Spleen (tissue), 11 donors: ENCODE results near the gene RING1. TPM values are rescaled to one million over a fixed set of nuclear protein-coding genes. Genes with fewer than 3 reads are reported as not detected.

ENCODE experiments used
- DNase-seq: peaks from one replicate; pipeline ENCODE4 v3.0.0-alpha.2; 2020
- H3K27ac ChIP-seq, 8 donors: fragments of 200-600 bp; sonication (generic) in 7 of 8; 1 replicate in 4 of 8; 2 replicates in 4 of 8; pipeline versions ENCODE4 v1.5.0 to v1.8.0; 2016 to 2021; ENCODE audit warnings: inconsistent platforms in 4 of 8, mild to moderate bottlenecking in 4 of 8, moderate library complexity in 1 of 8
- H3K27me3 ChIP-seq, 7 donors: fragments of 200-600 bp; sonication (generic) in 6 of 7; replicated peaks in 1 of 7; 1 replicate in 4 of 7; 2 replicates in 3 of 7; pipeline versions ENCODE4 v1.5.0 to v1.8.0; 2016 to 2021; ENCODE audit warnings: inconsistent platforms in 3 of 7, mild to moderate bottlenecking in 1 of 7
- H3K36me3 ChIP-seq, 6 donors: fragments of 200-600 bp; sonication (generic) in 5 of 6; 1 replicate in 4 of 6; 2 replicates in 2 of 6; pipeline versions ENCODE4 v1.5.0 to v1.8.0; 2016 to 2021; ENCODE audit warnings: inconsistent platforms in 2 of 6
- H3K4me1 ChIP-seq, 6 donors: fragments of 200-600 bp; sonication (generic) in 5 of 6; 1 replicate in 3 of 6; 2 replicates in 3 of 6; pipeline versions ENCODE4 v1.5.0 to v1.8.0; 2016 to 2021; ENCODE audit warnings: inconsistent platforms in 3 of 6
- H3K4me3 ChIP-seq, 8 donors: fragments of 200-600 bp; sonication (generic) in 7 of 8; 1 replicate in 4 of 8; 2 replicates in 4 of 8; pipeline versions ENCODE4 v1.5.0 to v1.8.0; 2016 to 2021; ENCODE audit warnings: inconsistent platforms in 4 of 8, mild to moderate bottlenecking in 4 of 8, moderate library complexity in 2 of 8
- H3K9me3 ChIP-seq, 8 donors: fragments of 200-600 bp; sonication (generic) in 7 of 8; 1 replicate in 4 of 8; 2 replicates in 4 of 8; pipeline versions ENCODE4 v1.5.0 to v1.8.0; 2016 to 2021; ENCODE audit warnings: inconsistent platforms in 4 of 8
- CTCF ChIP-seq, 11 experiments: fragments of 200-600 bp in 7 of 11; fragments of 450-650 bp in 4 of 11; sonication (generic) in 4 of 11; IDR thresholded peaks in 8 of 11; conservative IDR thresholded peaks in 3 of 11; 1 replicate in 7 of 11; 2 replicates in 4 of 11; pipeline versions ENCODE4 v1.4.0 to v1.8.0; 2016 to 2021; ENCODE audit warnings: antibody characterized with exemption in 11 of 11, inconsistent platforms in 4 of 11, mild to moderate bottlenecking in 1 of 11
- POLR2A ChIP-seq, 3 donors: fragments of 450-650 bp; IDR thresholded peaks; one replicate each; pipeline ENCODE4 v1.5.1; 2017; ENCODE audit warnings: antibody characterized with exemption in 3 of 3, mild to moderate bottlenecking in 1 of 3
- POLR2AphosphoS5 ChIP-seq, 3 donors: sonication (generic); formaldehyde crosslinking; IDR thresholded peaks; one replicate each; pipeline ENCODE4 v1.5.1; 2017; ENCODE audit warnings: antibody characterized with exemption in 3 of 3
- WGBS, 5 donors: extraction: QIAGEN DNeasy Blood & Tissue Kit in 3 of 5; methylation state at CpG; one replicate each; pipeline versions ENCODE4 v1.1.5 to v1.1.7; 2013 to 2018; 5-methylcytosine and 5-hydroxymethylcytosine counted together
- intact Hi-C: fragments of 100-400 bp; cut with DNase I; formaldehyde crosslinking; loops from one replicate; pipeline ENCODE4 v1.15.0; 2023; ENCODE audit warnings: low total_unique reads
- polyA plus RNA-seq, 3 donors: library from polyadenylated mRNA; stranded (reverse); fragments of 200-250 nt; gene quantifications; one replicate each; pipeline ENCODE4 v1.2.1, GENCODE V29; 2013
- total RNA-seq, 7 donors: library from RNA; depleted of rRNA in 3 of 7; stranded (reverse); fragments of >200 nt in 3 of 7; fragmentation: NEBNext Ultra II Directional in 4 of 7; extraction: Animal tissue kit (Norgen Biotek cat#: 25700) in 4 of 7; gene quantifications; one replicate each; pipeline versions ENCODE4 v1.1.0 to v1.2.1, GENCODE V29; 2016 to 2021
- donor health status: healthy with polysubstance abuse.
- donor health status: DM: no; HTN: no; CAD: no; lungs with moderate emphysema.
- donor health status: DM: no; HTN: no; CAD: no.
- donor health status: Bipolar disorder and iron deficiency.
- donor health status: healthy.
- donor health status: DM: no; HTN: no; CAD: no.
- donor health status: DM: yes; HTN: yes; CAD: no.

The RING1 gene
- total and polyA plus RNA-seq, 10 donors, result 13.4 to 42.3 (median 31.0) TPM

GRCh38 chr6:33189164-33189563 lies 19.1 kb upstream of the RING1 start:
- Histone ChIP-seq H3K36me3 (peaks cover 0 to 7% (median 4%) of the 10 kb centered on the region in 6 donors), H3K4me3 (no peak overlapping the region), H3K4me1 (peaks cover 5 to 26% (median 21%) of the 10 kb centered on the region in 6 donors), H3K9me3 (no peaks in the 10 kb centered on the region), H3K27ac (no peak overlapping the region), H3K27me3 (peaks cover 0 to 80% (median 17%) of the 10 kb centered on the region in 7 donors)
- TF ChIP-seq POLR2A (IDR thresholded peaks at IDR 0.05) (no peak), CTCF (IDR thresholded peaks at IDR 0.05 in 8 of 11, conservative IDR thresholded peaks at IDR 0.05 in 3 of 11) (no peak), POLR2AphosphoS5 (IDR thresholded peaks at IDR 0.05) (no peak)
- intact Hi-C loops, result no loop called here
- 87 to 91% (median 89%) methylated on average over 8 of the region's 8 CpGs for WGBS, 5 donors
- DNase-seq, result no peak

DNA sequence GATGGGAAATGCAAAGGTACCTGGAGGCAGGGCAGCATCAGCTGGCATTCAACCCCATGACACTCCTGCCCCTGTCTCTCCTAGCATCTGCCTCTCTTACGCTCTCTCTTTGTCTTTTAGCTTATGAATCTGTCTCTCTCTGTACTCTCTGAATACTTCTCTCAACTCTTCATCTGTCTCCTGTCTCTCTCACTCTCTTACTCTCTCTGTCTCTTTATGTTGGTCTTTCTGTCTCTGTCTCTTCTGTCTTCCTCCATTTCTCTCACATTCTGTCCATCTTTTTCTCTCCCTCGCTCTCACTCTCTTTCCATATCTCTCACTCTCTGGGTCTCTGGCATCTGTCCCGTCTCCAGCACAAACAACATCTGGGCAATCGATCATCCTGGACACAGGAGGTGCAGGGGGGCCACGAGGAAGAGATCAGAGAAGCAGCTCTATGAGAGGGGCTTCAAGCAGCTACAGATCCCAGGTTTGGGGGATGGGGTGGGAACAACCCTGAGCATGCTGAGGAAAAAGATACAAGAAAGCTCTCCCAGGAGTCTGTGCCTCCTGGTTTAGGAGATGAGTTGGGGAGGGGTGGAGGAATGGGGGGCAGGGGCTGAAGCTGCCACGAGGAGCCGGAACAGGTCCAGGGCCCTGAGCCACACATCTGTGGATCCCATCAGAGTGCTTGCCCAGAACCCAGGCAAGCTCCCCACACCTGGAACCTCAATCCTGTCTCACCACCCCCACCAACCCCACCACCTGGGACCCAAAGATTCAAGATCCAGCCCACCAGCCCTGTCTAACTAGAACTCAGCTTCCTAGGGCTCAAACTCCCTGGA lies 18.5 kb upstream of the RING1 start:
- WGBS, 5 donors, result 69 to 84% (median 82%) methylated on average over 7 of the region's 7 CpGs
- Histone ChIP-seq H3K27ac (no peak overlapping the region), H3K4me1 (peaks cover 5 to 29% (median 21%) of the 10 kb centered on the region in 6 donors), H3K9me3 (no peaks in the 10 kb centered on the region), H3K36me3 (peaks cover 0 to 14% (median 11%) of the 10 kb centered on the region in 6 donors), H3K27me3 (peaks cover 0 to 78% (median 17%) of the 10 kb centered on the region in 7 donors), H3K4me3 (no peak overlapping the region)
- no peak for TF ChIP-seq CTCF (IDR thresholded peaks at IDR 0.05 in 8 of 11, conservative IDR thresholded peaks at IDR 0.05 in 3 of 11)
- TF ChIP-seq POLR2AphosphoS5 (IDR thresholded peaks at IDR 0.05), result no peak
- no peak for TF ChIP-seq POLR2A (IDR thresholded peaks at IDR 0.05)
- no peak for DNase-seq
- intact Hi-C loops, result no loop called here

DNA sequence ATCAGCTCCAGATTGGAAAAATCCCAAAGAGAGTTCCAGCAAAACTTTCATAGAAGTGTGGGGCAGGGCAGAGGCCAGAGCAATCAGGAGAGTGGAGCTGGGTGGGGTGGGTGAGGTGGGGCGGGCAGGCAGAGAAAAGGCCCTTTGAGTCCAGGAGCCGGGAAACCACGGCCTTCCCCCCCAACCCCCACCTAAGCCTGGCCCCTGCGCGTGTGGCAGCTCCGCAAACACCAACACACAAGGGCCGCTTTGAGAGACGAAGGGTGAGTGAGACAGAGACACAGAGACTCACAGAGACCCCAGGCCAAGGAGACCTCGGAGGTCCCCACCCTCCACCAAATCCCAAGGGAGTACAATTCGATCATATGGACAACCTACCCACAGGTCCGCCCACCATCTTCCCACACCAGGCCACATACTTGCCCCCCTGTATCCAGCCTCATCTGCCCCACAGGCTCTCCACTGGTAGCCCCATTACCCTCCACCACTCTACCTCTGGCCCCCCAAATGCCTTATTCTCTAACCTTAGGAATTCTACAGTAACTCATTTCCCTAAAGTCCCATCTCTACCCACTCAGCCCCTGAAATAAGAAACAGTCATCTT lies 17.7 kb upstream of the RING1 start:
- intact Hi-C loops, result no loop called here
- WGBS, 5 donors, result 84 to 92% (median 90%) methylated on average over 11 of the region's 11 CpGs
- Histone ChIP-seq H3K9me3 (no peaks in the 10 kb centered on the region), H3K36me3 (peaks cover 0 to 21% (median 19%) of the 10 kb centered on the region in 6 donors), H3K4me3 (no peak overlapping the region), H3K4me1 (peaks cover 5 to 29% (median 21%) of the 10 kb centered on the region in 6 donors), H3K27ac (no peak overlapping the region), H3K27me3 (peaks cover 0 to 70% (median 17%) of the 10 kb centered on the region in 7 donors)
- TF ChIP-seq POLR2A (IDR thresholded peaks at IDR 0.05), result no peak
- no peak for TF ChIP-seq POLR2AphosphoS5 (IDR thresholded peaks at IDR 0.05)
- DNase-seq, result no peak

DNA sequence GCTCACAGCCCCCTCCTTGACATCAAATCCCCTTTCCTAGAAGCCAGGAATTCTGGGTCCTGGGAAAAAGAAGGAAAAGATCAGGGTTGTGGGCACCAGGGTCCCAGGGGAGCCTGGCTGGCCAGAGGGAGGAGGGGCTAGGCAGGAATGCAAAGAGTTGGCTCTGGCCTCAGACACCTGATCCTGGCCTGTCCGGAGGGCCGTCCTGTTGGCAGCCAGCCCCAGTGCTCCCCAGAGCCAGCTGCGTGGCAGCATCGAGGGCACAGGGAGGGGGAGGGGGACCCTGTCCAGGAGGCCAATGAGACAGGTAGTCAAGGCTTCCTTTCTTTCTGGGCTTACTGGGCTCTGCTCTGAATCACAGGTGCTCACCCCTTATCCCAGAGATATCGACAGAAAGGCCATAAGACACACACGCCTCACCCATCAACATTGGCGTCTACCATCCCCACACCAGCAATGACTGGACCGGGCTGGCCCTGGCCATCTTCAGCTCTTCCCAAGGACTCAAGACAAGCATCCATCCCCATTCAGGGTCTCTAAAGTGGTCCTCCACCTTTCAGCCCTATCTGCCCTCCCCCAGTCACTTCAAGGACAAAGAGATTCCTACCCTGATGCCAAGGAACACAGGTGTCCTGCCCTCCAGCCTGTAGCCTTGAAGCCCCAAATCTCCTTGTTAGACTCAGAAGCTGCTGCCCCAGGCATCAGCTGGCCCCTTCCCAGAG lies 16.8 kb upstream of the RING1 start:
- WGBS, 5 donors, result 47 to 72% (median 58%) methylated on average over 8 of the region's 8 CpGs
- peak overlapping the region in 1 of 8 donors; percentile 64 for H3K4me3 ChIP-seq
- peaks cover 0 to 65% (median 17%) of the 10 kb centered on the region in 7 donors for H3K27me3 ChIP-seq
- H3K4me1 ChIP-seq, result peaks cover 5 to 34% (median 21%) of the 10 kb centered on the region in 6 donors
- TF ChIP-seq POLR2AphosphoS5 (IDR thresholded peaks at IDR 0.05) (no peak), POLR2A (IDR thresholded peaks at IDR 0.05) (no peak), CTCF (IDR thresholded peaks at IDR 0.05 in 8 of 11, conservative IDR thresholded peaks at IDR 0.05 in 3 of 11) (no peak)
- intact Hi-C loops, result no loop called here
- DNase-seq, result no peak
- H3K36me3 ChIP-seq, result peaks cover 0 to 31% (median 28%) of the 10 kb centered on the region in 6 donors
- no peaks in the 10 kb centered on the region for H3K9me3 ChIP-seq
- no peak overlapping the region for H3K27ac ChIP-seq
